ENCODE measurements around the gene VWDE.

Gene VWDE

GRCh38 chr7:12415072-12415471 is 11.4 kb upstream of the VWDE start:
- no peak for TF ChIP-seq SIN3A (IDR thresholded peaks at IDR 0.05; ENCODE audit: borderline replicate concordance, insufficient read depth, low read length)
- no peak for TF ChIP-seq REST (IDR thresholded peaks at IDR 0.05; ENCODE audit: insufficient read depth in 1 of 2, low read depth in 2 of 2, low read length in 2 of 2)
- TF ChIP-seq FOXP2 (optimal IDR thresholded peaks at IDR 0.05; ENCODE audit: borderline replicate concordance, extremely low read depth, extremely low read length, insufficient read depth): no peak
- no peak for TF ChIP-seq POLR2AphosphoS5 (IDR thresholded peaks at IDR 0.05; ENCODE audit: low read depth, low read length)
- no peak for TF ChIP-seq TAF1 (IDR thresholded peaks at IDR 0.05; ENCODE audit: borderline replicate concordance, insufficient read depth, low read length)

- TF ChIP-seq TAF1 (IDR thresholded peaks at IDR 0.05; ENCODE audit: borderline replicate concordance, insufficient read depth, low read length) (no peak), REST (IDR thresholded peaks at IDR 0.05; ENCODE audit: insufficient read depth in 1 of 2, low read depth in 2 of 2, low read length in 2 of 2) (no peak), POLR2AphosphoS5 (IDR thresholded peaks at IDR 0.05; ENCODE audit: low read depth, low read length) (no peak), FOXP2 (optimal IDR thresholded peaks at IDR 0.05; ENCODE audit: borderline replicate concordance, extremely low read depth, extremely low read length, insufficient read depth) (no peak), SIN3A (IDR thresholded peaks at IDR 0.05; ENCODE audit: borderline replicate concordance, insufficient read depth, low read length) (no peak)
Measured at GRCh38 chr7:12412407-12412806, 8.7 kb upstream of the VWDE start.

- no peak for TF ChIP-seq FOXP2 (optimal IDR thresholded peaks at IDR 0.05; ENCODE audit: borderline replicate concordance, extremely low read depth, extremely low read length, insufficient read depth)
- no peak for TF ChIP-seq TAF1 (IDR thresholded peaks at IDR 0.05; ENCODE audit: borderline replicate concordance, insufficient read depth, low read length)
- no peak for TF ChIP-seq REST (IDR thresholded peaks at IDR 0.05; ENCODE audit: insufficient read depth in 1 of 2, low read depth in 2 of 2, low read length in 2 of 2)
- no peak for TF ChIP-seq SIN3A (IDR thresholded peaks at IDR 0.05; ENCODE audit: borderline replicate concordance, insufficient read depth, low read length)
- TF ChIP-seq POLR2AphosphoS5 (IDR thresholded peaks at IDR 0.05; ENCODE audit: low read depth, low read length): no peak
Measured at GRCh38 chr7:12410523-12410922, 6.9 kb upstream of the VWDE start.

- TF ChIP-seq FOXP2 (optimal IDR thresholded peaks at IDR 0.05; ENCODE audit: borderline replicate concordance, extremely low read depth, extremely low read length, insufficient read depth): no peak
- TF ChIP-seq REST (IDR thresholded peaks at IDR 0.05; ENCODE audit: insufficient read depth in 1 of 2, low read depth in 2 of 2, low read length in 2 of 2): no peak
- no peak for TF ChIP-seq TAF1 (IDR thresholded peaks at IDR 0.05; ENCODE audit: borderline replicate concordance, insufficient read depth, low read length)
- TF ChIP-seq POLR2AphosphoS5 (IDR thresholded peaks at IDR 0.05; ENCODE audit: low read depth, low read length): no peak
- TF ChIP-seq SIN3A (IDR thresholded peaks at IDR 0.05; ENCODE audit: borderline replicate concordance, insufficient read depth, low read length): no peak
Measured at GRCh38 chr7:12409097-12409711, 5.5 kb upstream of the VWDE start.
